ENCODE results near the gene ADPRHL1. TPM values are rescaled to one million over a fixed set of nuclear protein-coding genes. Genes with fewer than 3 reads are reported as not detected.

The ADPRHL1 gene
- total and polyA plus RNA-seq, 2 donors (not counting 3 experiments of a cell fraction or from before 2014, with no cell fraction given): 0.52 to 0.97 TPM

DNA sequence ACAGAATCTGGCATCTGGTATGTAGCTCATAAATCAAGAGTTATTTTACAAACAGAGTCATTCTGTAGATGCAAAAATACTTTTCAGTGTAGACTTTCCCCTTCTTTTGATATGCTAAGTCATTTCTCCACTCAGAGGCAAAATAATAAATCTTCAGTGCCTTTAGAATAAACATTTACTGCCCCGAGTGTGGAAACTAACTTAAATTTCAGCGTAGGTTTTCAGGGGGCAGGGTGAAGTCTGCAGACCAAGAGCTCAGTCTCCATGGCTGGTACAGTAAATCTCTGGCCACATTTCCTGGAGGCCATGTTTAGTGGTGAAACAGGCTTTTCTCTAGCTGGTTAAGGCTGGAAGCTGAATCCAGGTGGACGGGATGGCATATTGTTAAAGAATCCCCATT, 13.1 kb upstream of the ADPRHL1 start:
- dilution Hi-C loops (cut with MboI; ENCODE audit: extremely low pct_ligation_motif_present, low sequenced_read_pairs): no loop called here
- H3K36me3 ChIP-seq (ENCODE audit: control insufficient read depth in 2 of 2, extremely low read depth in 1 of 2, insufficient read depth in 2 of 2, low read length in 2 of 2): peaks cover 0 to 5% of the 10 kb centered on the region in 2 experiments
- POLR2A ChIA-PET: no interaction called here

More for the DNA sequence above, 13.1 kb upstream of the ADPRHL1 start:
- FAIRE-seq (no peak), DNase-seq (ENCODE audit: low read depth, low spot score) (no peak)
- Histone ChIP-seq H3K9me3 (replicated peaks; ENCODE audit: control insufficient read depth, insufficient read depth, low read length) (no peaks in the 10 kb centered on the region), H3K9ac (replicated peaks; ENCODE audit: extremely low read depth, insufficient read depth, low read length) (no peak overlapping the region), H3K4me1 (ENCODE audit: control insufficient read depth, extremely low read depth, insufficient read depth, low read length) (no peaks in the 10 kb centered on the region), H2AFZ (ENCODE audit: low read depth, low read length) (no peak overlapping the region), H3K9me1 (replicated peaks; ENCODE audit: control insufficient read depth, extremely low read depth, insufficient read depth, low read length) (no peaks in the 10 kb centered on the region), H3K79me2 (ENCODE audit: control insufficient read depth, insufficient read depth, low read length) (no peaks in the 10 kb centered on the region), H3K27me3 (ENCODE audit: control insufficient read depth in 2 of 2, insufficient read depth in 2 of 2, low read length in 2 of 2) (no peaks in the 10 kb centered on the region), H3K4me3 (replicated peaks in 1 of 3; ENCODE audit: insufficient read depth in 1 of 3, low read depth in 1 of 3, low read length in 3 of 3) (no peak overlapping the region), H3K27ac (ENCODE audit: insufficient read depth, low read depth, low read length) (no peak overlapping the region), H4K20me1 (replicated peaks; ENCODE audit: control insufficient read depth, extremely low read depth, insufficient read depth, low read length) (no peaks in the 10 kb centered on the region), H3K4me2 (ENCODE audit: insufficient read depth, low read length) (no peak overlapping the region)
- BruUV-seq (replicated peaks): no TSS peak
- CTCF ChIA-PET: interaction anchor here (0.8 to 1.8 kb wide), 4 partner anchors 9 to 96 kb away, joined by 3 to 4 read pairs (median 4); no protein-coding TSS in a partner anchor
- intact Hi-C loops (cut with micrococcal nuclease): no loop called here
- TF ChIP-seq POLR2A (IDR thresholded peaks at IDR 0.05; ENCODE audit: low read depth, low read length) (no peak), POLR2AphosphoS5 (IDR thresholded peaks at IDR 0.05; ENCODE audit: insufficient read depth, low read depth, low read length) (no peak), EZH2 (IDR thresholded peaks at IDR 0.05; ENCODE audit: borderline replicate concordance, low read depth, low read length, severe bottlenecking) (no peak), FOS (IDR thresholded peaks at IDR 0.05; ENCODE audit: borderline replicate concordance, insufficient read depth, low read length) (no peak), MYC (IDR thresholded peaks at IDR 0.05; ENCODE audit: low read depth, low read length) (no peak), GATA2 (IDR thresholded peaks at IDR 0.05; ENCODE audit: insufficient read depth, insufficient read length, low read depth, low read length) (no peak), JUN (IDR thresholded peaks at IDR 0.05; ENCODE audit: borderline replicate concordance, insufficient read depth, insufficient read length, low read depth) (no peak)
- TF ChIP-seq, protein P1, sequence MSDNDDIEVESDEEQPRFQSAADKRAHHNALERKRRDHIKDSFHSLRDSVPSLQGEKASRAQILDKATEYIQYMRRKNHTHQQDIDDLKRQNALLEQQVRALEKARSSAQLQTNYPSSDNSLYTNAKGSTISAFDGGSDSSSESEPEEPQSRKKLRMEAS (IDR thresholded peaks at IDR 0.05; ENCODE audit: insufficient read depth, insufficient read length): no peak
- TF ChIP-seq, protein P2, sequence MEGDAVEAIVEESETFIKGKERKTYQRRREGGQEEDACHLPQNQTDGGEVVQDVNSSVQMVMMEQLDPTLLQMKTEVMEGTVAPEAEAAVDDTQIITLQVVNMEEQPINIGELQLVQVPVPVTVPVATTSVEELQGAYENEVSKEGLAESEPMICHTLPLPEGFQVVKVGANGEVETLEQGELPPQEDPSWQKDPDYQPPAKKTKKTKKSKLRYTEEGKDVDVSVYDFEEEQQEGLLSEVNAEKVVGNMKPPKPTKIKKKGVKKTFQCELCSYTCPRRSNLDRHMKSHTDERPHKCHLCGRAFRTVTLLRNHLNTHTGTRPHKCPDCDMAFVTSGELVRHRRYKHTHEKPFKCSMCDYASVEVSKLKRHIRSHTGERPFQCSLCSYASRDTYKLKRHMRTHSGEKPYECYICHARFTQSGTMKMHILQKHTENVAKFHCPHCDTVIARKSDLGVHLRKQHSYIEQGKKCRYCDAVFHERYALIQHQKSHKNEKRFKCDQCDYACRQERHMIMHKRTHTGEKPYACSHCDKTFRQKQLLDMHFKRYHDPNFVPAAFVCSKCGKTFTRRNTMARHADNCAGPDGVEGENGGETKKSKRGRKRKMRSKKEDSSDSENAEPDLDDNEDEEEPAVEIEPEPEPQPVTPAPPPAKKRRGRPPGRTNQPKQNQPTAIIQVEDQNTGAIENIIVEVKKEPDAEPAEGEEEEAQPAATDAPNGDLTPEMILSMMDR (IDR thresholded peaks at IDR 0.05; ENCODE audit: extremely low read depth in 1 of 2, insufficient read depth in 1 of 2, low read depth in 1 of 2, low read length in 2 of 2): no peak

Data from endothelial cell of umbilical vein (primary cell).